ENCODE results near the gene ZNF254. TPM values are rescaled to one million over a fixed set of nuclear protein-coding genes. Genes with fewer than 3 reads are reported as not detected.
"Not testable (repeated sequence)": the region's sequence is repeated elsewhere in the genome, so short reads cannot be mapped to it uniquely, and the experiment has no call there.

Gene ZNF254
- total RNA-seq, 1 donor from 2014 or later = 10.7 TPM

DNA sequence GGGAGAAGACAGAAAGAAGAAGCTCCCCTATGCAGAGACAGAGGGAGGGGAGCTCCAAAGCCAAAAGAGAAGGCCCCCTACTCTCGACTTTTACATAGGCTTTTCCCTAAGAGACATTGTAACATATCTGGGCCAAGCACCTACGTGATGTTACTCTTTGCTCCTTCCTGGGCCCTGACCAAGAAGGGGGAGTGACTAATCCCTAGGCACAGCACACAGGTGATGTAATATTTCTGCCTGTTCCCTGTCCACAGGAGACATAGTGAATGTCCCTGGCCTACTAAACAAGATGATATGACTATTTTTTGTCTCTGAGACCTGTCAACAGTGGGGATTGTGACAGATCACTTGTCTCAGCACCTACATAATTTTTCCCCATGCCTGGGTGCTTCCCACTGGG is 15.9 kb upstream of the ZNF254 start:
- no peak for DNase-seq (ENCODE audit: low read depth, low spot score)

- no peak for DNase-seq (ENCODE audit: low read depth, low spot score)
Observed at GRCh38 chr19:24072720-24073119, 14.3 kb upstream of the ZNF254 start.

- no peak for DNase-seq (ENCODE audit: low read depth, low spot score)
Observed at GRCh38 chr19:24073807-24074206, 13.2 kb upstream of the ZNF254 start.

DNA sequence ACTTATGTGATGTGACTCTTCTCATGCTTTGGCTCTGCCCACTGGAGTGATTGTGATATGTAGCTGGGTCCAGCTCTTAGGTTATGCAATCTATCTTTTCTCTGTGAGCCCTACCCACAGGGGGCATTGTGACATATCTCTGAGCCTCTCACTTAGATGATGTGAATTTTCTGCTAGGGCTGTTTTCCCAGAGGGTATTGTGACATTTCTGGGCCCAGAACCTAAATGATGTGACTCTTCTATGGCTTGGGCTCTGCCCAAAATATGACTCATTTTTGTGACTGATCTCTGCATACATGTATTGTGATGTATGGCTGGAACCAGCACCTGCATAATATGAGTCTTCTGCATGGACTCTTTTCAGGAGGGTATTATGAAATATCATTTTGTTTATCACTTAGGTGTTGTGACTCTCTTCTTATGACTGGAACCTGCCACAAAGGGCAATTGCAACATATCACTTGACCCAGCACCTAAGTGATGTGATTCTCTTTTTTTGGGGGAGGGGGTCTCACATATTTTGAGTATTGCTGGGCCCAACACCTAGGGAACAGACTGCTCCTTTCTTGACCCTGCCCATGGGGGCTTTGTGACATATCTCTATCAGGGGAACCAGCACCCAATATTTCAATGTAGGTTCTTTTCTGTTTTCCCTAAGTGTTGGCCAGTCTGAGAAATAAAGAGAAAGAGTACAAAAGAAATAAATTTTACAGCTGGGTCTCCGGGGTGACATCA is 12.1 kb upstream of the ZNF254 start:
- DNase-seq (ENCODE audit: low read depth, low spot score) = no peak

DNA sequence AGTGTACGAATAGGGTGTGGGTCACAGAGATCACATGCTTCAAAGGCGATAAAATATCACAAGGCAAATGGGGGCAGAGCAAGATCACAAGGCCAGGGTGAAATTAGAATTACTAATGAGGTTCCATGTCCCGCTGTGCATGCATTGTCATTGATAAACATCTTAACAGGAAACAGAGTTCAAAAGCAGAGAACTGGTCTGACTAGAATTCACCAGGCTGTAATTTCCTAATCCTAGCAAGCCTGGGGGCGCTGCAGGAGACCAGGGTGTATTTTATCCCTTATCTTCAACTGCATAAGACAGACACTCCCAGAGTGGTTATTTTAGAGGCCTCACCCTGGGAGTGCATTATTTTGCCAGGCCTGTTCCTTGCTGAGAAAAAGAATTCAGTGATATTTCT is 11.5 kb upstream of the ZNF254 start:
- DNase-seq (ENCODE audit: low read depth, low spot score) = not testable (repeated sequence)

- no peak for DNase-seq (ENCODE audit: low read depth, low spot score)
Observed at GRCh38 chr19:24078680-24079079, 8.3 kb upstream of the ZNF254 start.

GRCh38 chr19:24081056-24081455 is 5.9 kb upstream of the ZNF254 start:
- no peak for DNase-seq (ENCODE audit: low read depth, low spot score)

DNA sequence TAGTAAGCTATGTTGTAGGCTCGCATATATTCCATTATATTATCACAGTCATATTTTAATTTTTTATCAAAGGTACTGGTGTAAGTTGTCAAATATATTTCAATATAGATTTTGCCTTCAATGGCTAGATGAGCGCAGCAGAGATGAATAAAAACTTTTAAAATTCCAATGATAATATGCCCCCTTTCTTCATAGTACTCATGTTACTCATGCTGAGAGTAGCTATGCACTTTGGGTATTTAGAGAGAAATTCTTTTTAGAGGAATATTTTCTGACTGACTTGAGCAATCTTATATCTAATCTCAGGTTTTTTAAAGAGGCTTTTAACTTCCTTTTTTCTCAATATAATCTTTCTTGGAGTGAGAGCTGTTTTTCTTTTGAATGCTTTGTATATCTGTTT is 11.4 kb downstream of the ZNF254 start:
- no peak for DNase-seq (ENCODE audit: low read depth, low spot score)

GRCh38 chr19:24099829-24100228 is 12.8 kb downstream of the ZNF254 start:
- no peak for DNase-seq (ENCODE audit: low read depth, low spot score)

GRCh38 chr19:24100597-24100996 is 13.6 kb downstream of the ZNF254 start:
- not testable (repeated sequence) for DNase-seq (ENCODE audit: low read depth, low spot score)

- no peak for DNase-seq (ENCODE audit: low read depth, low spot score)
Observed at GRCh38 chr19:24101459-24102115, 14.6 kb downstream of the ZNF254 start.

- DNase-seq (ENCODE audit: low read depth, low spot score) = no peak
Observed at GRCh38 chr19:24127601-24128000, 40.6 kb downstream of the ZNF254 start.

DNA sequence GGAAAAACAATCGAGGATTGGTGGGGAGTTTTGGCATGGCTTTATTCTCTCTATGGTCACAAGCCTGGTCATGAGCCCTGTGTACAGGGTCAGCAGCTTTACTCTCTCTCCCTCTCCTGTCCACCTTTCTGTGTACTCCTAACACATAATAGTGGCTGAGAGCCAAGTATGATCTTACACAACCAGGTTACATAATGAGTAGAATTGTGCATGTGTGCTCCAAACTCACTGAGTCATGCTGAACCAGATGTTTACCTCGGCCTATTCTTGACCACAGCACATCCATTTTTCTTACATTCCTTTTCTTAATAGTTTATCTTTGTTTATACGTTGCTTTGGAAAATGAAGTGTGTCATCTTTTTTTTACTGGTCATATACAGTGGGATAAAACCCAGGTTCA is 53.1 kb downstream of the ZNF254 start:
- peak; percentile 1 for DNase-seq (ENCODE audit: low read depth, low spot score)

- no peak for DNase-seq (ENCODE audit: low read depth, low spot score)
Observed at GRCh38 chr19:24140591-24140990, 53.6 kb downstream of the ZNF254 start.

- DNase-seq (ENCODE audit: low read depth, low spot score) = no peak
Observed at GRCh38 chr19:24141612-24142011, 54.6 kb downstream of the ZNF254 start.

DNA sequence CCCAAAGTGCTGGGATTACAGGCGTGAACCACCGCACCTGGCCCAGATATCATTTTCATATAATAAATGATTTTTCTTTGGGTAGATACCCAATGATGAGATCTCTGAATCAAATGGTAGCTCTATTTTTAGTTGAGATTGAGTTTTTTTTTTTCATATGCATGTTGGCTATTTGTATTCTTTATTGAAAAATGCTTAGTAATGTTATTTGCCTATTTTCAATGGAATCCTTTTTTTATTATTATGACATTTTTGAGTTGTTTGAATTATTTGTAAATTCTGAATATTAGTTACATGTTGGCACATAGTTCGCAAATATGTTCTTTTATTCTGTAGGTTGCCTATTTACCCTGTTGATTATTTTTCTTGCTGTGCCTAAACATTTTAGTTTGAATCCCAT is 55.8 kb downstream of the ZNF254 start:
- DNase-seq (ENCODE audit: low read depth, low spot score) = no peak

GRCh38 chr19:24159707-24160106 is 72.7 kb downstream of the ZNF254 start:
- DNase-seq (ENCODE audit: low read depth, low spot score) = no peak

- DNase-seq (ENCODE audit: low read depth, low spot score) = no peak
Observed at GRCh38 chr19:24166055-24166454, 79.1 kb downstream of the ZNF254 start.

DNA sequence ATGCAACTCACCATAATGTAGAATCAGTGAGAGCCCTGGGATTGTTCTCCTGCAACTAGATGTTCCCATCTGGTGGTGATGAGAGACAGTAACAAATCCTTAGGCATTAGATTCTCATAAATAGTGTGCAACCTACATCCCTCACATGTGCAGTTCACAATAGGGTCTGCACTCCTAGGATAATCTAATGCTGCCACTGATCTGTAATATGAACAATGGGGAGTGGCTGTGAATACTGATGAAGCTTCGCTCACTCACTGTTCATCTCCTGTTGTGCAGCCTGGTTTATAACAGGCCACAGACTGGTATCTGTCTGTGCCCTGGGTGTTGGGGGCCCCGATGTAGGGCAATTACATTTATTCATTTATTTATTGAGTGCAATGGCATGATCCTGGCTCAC is 86.9 kb downstream of the ZNF254 start:
- DNase-seq (ENCODE audit: low read depth, low spot score) = no peak

DNA sequence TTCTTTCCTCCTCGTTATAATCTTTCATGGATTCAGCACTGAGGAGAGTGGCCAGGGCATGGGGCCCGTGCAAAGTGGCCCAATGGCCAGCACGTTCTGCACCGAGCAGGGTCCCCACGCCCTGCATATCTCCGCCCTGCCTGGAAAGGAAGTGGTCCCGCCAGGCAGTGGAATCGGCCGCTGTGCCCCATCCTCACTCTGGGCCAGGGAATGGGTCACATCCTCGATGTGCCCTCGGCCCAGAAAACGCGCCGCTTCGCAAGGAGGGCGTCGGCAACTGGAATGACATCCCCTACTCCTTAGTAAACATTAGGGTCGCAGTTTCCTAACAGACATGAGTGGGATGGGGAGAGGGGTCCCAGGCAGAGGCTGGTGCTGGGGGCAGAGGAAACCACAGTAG is 90.7 kb downstream of the ZNF254 start:
- DNase-seq (ENCODE audit: low read depth, low spot score) = no peak

DNA sequence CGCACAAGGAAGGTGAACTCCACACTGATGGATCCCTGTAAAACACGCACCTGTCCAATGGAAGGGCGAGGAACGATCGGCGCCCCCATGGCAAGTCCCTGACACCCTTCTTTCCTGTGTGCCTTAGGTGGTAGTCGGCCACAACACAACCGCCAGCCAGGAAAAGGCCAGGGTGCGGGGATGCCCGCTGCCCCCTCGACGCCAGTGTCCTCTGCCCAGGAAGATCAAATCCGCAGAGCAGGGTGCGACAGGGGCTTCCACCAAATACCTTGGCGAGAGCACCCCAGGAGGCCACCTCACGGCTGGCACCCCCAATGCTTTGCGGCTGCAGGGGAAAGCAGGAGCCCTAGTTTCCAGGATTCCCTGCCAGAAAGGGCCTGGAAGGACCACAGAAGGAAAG is 91.2 kb downstream of the ZNF254 start:
- no peak for DNase-seq (ENCODE audit: low read depth, low spot score)

Data from pulmonary artery endothelial cell (primary cell).